ENCODE data around the gene LENG8.

GRCh38 chr19:54470276-54470887 lies 21.4 kb downstream of the LENG8 start:
- no peak for TF ChIP-seq CTCF (conservative IDR thresholded peaks at IDR 0.05)
- TF ChIP-seq ZFX (IDR thresholded peaks at IDR 0.05): no peak

Measured in C4-2B (cell line).